HFF-Myc (cell line): ENCODE data around the gene ANKRD50.

ENCODE experiments used
- DNase-seq: peaks from one replicate; pipeline ENCODE4 v3.0.0-alpha.2; 2011; ENCODE audit warnings: low read depth; ENCODE audit errors: extremely low read depth
- H3K4me3 ChIP-seq: replicated peaks from 2 replicates; pipeline ENCODE4 v1.5.1; 2011; ENCODE audit warnings: low read depth, mild to moderate bottlenecking, control low read depth, low read length
- TF ChIP-seq, protein P1 (sequence below): IDR thresholded peaks from 2 replicates; pipeline ENCODE4 v1.5.1; 2012; ENCODE audit warnings: mild to moderate bottlenecking, low read depth, low read length, control low read depth; ENCODE audit errors: missing control alignments

Gene ANKRD50

DNA sequence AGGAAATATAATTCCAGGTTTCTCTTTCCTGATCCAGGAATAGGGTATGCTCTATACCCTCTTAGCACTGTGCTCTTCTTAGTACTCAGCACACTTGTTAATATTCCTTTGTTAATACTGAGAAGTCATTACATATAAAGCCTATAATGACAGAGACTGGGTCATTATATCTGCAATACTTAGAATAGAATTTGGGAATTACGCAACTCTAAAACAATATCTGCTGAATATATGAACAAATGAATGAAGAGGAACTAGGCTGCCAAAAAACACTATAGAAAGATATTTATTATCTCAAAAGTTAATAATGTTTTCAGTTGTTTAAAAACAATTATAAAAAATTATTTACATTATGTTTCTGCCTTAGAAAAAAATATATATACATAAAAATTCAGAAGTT lies 36.4 kb upstream of the ANKRD50 start:
- TF ChIP-seq, protein P1, sequence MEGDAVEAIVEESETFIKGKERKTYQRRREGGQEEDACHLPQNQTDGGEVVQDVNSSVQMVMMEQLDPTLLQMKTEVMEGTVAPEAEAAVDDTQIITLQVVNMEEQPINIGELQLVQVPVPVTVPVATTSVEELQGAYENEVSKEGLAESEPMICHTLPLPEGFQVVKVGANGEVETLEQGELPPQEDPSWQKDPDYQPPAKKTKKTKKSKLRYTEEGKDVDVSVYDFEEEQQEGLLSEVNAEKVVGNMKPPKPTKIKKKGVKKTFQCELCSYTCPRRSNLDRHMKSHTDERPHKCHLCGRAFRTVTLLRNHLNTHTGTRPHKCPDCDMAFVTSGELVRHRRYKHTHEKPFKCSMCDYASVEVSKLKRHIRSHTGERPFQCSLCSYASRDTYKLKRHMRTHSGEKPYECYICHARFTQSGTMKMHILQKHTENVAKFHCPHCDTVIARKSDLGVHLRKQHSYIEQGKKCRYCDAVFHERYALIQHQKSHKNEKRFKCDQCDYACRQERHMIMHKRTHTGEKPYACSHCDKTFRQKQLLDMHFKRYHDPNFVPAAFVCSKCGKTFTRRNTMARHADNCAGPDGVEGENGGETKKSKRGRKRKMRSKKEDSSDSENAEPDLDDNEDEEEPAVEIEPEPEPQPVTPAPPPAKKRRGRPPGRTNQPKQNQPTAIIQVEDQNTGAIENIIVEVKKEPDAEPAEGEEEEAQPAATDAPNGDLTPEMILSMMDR: no peak
- H3K4me3 ChIP-seq: no peak overlapping the region
- DNase-seq: no peak

DNA sequence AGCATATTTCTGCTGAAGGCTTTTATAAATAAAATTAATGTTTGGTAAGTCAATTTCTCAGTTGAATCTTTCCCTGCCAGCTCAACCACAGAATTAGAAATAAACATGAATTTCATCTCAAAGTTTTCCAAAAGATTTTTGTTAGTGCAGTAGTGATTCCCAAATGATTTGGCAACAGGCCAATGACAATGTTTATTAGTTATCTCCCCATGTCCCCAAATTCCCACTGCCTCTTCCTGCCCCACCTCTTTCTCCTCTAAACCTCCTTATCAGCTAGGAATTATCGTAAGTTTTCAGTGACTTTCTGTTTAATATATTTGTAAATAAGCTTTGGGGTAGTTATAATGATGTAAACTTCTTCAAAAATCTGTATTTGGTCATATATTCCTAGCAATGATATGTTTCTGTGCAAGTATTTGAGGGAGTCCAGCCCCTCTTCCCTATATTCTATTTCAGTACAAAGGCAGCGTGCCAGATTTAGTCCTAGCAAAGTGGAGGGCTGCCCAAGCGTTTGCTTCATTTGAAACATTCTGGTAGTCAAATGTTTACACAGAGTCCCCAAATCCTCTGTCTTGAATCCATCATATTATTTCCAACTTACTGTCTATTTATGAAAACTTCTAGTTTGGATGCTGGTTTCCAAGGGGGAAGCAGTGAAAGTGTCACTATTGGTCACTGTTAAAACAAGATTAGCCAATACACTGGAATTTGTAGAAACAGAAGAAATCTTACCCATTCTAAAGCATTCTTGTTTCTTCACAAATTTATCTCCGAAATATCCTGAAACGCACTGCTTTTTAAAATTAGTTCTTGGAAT lies 33.7 kb upstream of the ANKRD50 start:
- DNase-seq: no peak
- no peak overlapping the region for H3K4me3 ChIP-seq
- TF ChIP-seq, protein P1: no peak

DNA sequence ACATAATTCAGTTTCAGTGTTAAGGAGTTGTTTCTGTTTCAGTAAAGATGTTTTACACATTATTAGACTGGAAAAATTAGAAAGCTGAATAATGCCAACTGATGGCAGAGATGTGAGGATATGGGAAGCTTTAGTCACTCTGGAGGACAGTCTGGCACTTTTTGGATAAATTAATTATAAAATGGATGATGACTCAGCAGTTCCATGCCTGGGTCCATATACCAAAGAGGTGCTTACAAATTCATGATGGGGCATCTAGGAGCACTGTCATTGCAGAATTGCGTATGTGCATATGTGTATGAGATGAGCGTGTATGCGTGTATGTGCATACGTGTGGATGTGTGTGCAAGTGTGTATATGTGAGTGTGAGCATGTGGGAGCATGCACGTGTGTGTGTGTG lies 31.2 kb upstream of the ANKRD50 start:
- no peak for DNase-seq
- TF ChIP-seq, protein P1: no peak
- no peak overlapping the region for H3K4me3 ChIP-seq

DNA sequence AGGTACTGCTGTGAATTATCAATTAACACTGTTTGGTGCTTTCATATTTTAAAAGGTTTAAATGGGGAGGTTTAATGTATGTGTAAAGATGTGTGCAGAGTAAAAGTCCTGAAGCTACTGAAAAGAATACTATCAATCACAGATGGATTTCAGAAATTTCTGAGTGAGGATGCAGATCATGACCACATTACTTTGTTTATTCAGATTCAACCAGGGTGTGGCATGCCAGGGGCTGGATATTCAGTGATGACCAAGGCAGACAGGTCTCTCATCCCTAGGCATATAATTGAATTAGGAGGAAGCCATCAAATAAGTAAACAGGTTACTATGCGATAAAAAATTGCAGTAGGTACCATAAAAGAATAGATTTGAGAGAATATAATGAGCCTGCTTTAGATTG lies 28.0 kb upstream of the ANKRD50 start:
- TF ChIP-seq, protein P1: no peak
- no peak for DNase-seq
- no peak overlapping the region for H3K4me3 ChIP-seq

DNA sequence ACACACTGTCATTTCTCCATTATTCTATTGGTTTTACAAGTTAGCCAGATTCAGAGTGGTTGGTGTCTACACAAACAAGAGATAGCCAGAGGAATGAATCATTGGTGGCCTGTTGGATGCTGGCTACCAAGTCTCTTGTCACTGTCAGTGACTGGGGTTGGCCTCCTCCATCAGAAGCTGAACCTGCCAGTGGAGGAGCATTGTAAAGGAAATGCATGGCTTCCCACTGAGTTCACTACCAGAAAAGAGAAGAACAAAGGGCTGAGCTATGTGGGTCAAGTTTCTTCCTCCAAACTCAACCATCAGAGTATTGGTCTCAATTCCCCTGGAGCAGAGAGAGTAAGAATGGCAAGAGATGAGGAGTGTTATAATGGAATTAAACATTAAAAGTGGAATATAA lies 26.5 kb upstream of the ANKRD50 start:
- TF ChIP-seq, protein P1: no peak
- DNase-seq: no peak

DNA sequence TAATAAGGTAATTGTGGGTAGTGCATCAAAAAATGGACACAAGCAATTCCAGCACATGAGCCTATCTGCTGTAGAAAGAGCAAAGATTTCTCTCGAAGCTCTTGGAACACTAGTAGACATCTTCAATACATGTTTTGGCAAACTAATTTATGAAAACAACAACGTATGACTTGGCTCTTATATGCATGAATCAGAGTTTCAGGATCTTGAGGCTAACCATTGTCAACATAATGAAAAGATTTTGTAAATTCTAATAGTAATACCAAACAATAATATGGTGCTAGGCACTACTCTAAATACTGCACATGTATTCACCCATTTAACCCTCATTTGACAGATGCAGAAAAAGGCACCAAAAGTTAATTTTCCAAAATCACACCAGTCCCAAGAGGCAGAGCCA lies 25.1 kb upstream of the ANKRD50 start:
- DNase-seq: no peak
- TF ChIP-seq, protein P1: no peak
- no peak overlapping the region for H3K4me3 ChIP-seq

More for the DNA sequence above, 26.5 kb upstream of the ANKRD50 start:
- no peak overlapping the region for H3K4me3 ChIP-seq
